Fibroblast of skin of abdomen (primary cell): Measurements from ENCODE around the gene LRIG3.
A peak's percentile ranks its signal among the peaks of the same experiment; 100 is the strongest.
"Not testable (repeated sequence)": the region's sequence is repeated elsewhere in the genome, so short reads cannot be mapped to it uniquely, and the experiment has no call there.

Experiments
- DNase-seq: peaks from one replicate; pipeline ENCODE4 v3.0.0-alpha.2; 2013

Gene LRIG3

DNA sequence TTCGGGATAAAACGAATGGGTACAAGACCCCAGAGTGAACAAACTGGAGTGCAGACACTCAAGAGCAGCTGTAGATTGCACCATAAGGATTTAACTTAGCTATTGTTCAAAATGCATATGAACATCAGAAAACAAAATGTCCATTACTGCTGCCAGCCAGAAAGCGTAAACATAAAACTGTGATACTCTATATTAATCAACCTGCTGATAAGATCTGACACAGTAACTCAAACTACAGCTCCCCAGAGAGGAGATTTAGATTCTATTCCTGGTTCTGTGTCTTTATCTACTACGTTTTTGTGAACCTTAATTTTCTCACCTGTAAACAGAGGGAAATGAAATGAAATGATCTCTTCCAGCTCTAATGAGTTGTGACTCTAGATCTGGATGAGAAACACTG, 22.3 kb downstream of the LRIG3 start:
- no peak for DNase-seq

DNA sequence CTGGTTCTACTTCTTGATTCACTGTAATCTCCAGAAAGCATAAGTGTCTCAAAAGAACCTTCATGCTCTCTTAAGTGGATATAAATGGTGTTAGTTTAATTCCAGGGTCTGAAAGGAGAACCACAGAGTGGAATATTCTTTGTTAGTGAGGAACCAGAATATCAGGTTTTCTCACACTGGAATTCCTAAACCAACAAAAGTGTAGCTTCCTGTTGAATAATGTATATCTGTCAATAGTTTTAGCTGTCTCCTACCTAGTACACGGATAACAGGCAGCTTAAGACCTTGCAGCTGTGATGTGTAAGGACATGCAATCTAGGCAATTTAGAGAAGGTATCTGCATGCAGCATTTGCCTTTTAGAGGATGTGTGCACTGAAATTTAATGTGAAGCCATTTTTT, 24.0 kb downstream of the LRIG3 start:
- DNase-seq = no peak

DNA sequence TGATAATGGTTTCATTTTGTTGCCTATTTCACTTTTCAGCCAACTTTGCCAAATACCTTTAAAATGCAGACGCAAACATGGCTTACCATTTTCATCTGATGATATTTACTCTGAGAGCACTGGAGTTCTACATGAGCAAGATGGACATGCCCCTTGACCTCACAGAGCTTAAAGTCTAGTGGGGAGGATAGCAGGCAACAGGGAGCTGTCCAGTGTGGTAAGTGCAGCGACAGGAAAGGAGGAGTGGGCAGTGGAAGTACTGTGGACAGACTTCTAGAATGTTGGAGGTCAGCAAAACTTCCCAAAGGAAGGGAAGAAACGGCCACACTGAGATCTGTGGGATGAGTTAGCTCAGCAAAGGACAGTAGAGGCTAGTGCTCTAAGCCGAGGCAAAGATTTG, 25.3 kb downstream of the LRIG3 start:
- no peak for DNase-seq

DNA sequence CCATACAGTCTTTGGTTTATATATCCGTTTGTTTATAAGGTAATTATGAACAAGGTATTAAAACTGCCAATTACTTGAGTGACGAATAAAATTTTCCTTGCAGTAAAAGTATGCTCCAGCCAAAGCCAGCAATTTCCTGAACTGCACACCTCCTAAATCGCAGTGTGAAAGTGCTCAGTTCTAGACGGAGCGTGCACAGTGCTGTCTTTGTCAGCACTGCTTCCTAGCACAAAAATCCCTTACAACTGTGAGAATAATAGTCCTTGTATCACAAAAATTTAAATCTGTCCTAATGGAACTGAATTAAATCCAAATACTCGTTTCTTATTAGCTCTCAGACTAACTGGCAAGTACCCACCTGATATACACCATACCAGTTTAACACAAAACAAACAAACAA, 26.3 kb downstream of the LRIG3 start:
- DNase-seq = no peak

DNA sequence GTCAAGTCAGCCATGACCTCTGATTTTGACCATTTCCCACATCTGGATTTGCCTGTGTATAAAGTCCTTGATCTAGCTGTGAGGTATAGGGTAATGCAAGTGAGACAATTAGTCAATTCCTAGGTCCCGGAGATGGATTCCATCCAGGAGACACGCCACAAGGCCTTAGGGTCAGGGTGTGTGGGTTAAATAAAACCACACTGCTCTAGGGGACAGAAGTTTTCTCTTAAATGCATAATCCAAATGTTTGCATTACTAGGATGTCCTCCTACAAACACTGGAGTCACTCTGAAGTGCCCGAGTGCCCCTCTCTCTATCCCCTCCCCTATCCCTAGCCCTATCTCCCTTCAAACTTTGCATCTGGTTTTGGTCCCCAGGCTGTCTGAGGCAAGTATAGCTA, 26.8 kb downstream of the LRIG3 start:
- no peak for DNase-seq

DNA sequence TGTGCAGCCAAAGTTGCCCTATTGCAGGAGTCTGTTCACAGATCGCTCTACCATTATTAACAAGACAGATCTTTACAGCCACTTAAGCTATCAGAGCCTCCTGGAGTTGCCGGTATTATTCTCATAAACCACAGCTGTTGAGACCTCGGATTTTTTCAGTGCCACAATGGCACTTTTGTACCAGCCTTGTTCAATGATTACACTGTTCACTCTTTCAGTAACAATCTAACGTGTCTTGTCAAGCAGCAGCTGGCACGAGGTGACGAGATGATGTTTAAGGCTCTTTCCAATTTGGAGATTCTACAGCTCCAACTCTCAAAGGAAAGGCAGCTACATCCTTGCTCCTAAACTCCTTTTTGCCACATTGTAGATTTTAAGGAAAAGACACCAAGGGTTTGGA, 30.7 kb downstream of the LRIG3 start:
- no peak for DNase-seq

DNA sequence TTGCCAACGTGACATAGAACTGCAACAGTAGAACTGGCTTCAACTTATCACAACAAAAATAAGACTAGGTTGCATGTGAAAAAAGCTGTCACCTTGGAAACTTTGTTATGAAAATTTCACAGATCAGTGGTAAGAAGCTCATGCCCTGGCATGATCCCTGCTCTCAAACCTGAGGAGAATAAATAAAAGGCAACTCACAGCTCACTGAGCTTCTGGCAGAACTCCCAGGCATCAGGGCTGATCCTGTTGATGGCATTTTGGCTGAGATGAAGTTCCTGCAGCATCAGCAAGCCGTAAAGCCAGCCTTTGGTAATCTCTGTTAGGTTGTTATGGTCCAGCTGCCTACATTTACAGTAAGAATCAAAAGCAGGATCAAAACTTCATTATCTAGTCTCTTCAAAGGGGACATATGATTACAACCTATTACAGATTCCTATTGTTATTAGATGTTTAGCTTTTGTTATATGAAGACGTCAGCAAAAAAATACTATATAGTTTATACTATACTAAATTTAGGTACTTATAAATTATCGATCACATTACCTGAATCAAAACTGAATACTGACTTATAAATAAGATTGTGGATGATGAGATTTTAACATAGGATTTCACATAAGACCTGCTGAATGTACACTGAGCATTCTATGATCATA, 32.0 kb downstream of the LRIG3 start:
- peak; percentile 54 for DNase-seq

DNA sequence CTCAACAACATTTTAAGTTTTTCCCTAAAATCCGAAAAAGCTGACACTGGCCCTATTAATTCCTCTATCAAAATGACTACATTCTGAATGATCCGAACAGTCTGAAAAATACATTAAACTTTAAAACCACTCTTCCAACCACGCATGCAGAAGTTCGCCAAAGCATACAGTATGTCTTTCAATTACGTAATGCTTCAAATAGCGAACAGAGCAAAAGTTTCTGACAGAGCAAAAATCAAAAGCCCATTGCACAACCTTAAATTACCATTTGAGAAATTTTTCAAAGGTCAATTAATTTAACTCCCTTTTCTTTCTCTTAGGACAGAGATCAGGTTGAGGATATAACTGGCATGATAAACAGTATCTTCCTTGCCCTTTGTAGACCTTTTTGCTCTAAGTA, 33.2 kb downstream of the LRIG3 start:
- no peak for DNase-seq

DNA sequence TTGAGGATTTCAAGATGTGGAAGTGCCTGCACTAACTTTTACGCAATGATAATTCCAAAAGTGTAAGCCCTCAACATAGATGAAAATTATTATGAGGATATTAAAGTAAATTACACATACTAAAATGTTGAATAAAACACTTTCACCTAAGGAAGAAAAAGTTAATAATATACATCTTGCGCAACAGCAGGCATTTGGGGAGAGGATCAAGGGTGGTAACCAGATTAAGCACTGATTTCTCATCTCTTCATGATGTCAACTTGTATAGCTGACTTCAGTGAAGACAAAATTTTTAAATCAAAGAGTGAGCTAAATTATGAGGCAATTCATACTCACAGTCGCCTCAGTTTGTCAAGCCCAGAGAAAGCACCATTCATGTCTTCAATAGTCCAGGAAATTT, 33.8 kb downstream of the LRIG3 start:
- DNase-seq = no peak

DNA sequence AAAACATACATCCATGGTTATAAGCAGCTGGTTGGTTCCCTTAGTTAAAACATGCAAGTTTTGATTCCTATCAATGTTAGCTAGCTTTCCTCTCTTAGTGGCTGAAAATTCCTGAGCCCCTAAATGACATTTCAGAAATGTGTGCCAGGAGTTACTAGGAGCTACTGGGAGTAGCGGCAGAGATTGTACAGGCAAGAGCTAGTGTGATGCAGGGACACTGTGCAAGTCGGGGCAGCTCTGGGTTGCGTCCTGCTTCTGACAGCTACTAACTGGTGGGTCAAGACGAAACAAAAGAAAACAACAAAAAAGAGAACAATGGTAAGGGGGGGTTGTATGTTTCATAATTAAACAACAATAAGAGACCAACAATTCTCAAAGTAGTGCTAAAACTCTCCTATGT, 35.4 kb downstream of the LRIG3 start:
- DNase-seq = no peak

DNA sequence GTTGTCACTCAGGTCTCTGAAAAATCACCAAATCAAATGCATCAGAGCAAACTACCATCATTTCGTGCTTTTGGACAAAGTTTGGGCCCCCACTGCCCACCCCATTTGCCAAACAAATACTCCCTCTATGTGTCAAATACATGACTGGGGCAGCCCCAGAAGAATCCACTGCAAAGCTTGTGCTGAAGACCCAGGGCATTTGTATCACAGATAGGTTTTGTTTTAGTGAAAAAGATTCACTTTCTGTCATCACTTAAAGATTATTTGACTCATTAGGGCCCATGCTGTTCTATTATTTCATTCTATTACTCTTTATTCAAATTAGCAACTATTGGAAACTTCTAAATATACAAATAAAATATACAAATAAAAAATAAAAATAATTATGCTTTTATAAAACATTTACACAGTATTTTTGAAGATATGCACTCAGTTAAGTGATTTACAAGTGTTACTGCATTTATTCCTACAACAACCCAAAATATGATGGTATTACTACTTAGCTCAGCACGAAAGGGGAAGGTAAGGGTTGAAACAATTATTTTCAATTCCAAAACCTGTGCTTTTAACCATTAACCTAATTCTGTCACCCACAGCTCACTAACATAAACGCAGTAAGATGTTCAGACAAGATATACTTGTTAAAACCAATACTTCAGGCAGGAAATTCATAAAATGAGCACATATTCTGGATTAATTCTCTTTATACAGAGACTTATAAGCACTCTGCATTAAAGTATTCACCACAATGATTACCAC, 36.5 kb downstream of the LRIG3 start:
- no peak for DNase-seq

DNA sequence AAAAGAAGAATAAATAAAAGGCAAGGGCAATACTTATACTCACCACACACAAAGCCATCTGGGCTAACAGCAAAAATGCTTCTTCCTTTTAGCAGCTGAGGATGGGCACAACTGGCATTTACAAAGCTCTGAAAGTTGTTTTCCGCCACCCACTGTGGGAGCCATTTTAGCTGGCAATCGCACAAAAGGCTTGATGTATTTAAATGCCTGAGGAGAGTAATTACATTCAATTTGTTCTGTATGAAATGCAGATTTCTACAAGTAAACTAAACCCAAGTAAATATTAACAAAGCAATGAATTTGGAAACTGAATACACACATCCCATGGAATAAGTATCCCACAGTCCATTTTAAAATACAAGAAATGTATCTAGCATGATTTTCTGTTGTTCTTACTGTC, 37.5 kb downstream of the LRIG3 start:
- no peak for DNase-seq

DNA sequence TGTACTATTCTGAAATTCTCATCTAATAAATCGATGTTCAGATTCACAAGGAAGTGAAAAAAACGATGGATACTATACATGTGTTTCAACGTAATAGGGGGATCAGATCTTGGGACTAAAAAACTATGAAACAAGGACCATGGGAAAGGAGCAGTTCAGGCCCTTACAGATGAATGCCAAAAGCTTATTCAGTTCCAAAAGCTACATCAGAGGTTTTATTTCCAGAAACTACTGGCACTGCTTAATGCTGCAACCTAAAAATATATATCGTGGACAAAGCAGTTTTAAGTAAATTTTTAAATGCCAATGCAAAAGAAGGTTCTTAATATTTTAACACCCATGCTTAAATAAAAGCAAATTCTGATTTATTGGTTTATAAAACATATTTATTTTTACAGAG, 38.5 kb downstream of the LRIG3 start:
- DNase-seq = no peak

DNA sequence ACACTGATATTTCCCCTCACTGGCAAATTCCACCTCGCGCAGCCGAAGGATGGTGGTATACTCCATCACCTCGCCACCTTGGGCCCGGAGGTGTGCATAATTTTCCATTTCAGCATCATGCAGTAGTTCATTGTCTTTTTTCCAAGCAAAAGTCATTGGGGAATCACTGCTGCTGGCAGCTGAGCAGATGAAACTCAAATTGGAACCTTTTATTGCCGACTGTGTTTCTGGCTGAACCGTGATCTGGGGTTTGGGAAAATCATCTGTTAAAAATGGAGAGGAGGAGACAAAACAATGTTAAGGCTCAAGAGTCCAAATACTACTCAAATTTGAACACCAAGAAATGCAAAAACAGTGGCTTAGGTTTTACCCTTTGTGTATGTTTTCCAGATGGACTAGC, 39.7 kb downstream of the LRIG3 start:
- no peak for DNase-seq

DNA sequence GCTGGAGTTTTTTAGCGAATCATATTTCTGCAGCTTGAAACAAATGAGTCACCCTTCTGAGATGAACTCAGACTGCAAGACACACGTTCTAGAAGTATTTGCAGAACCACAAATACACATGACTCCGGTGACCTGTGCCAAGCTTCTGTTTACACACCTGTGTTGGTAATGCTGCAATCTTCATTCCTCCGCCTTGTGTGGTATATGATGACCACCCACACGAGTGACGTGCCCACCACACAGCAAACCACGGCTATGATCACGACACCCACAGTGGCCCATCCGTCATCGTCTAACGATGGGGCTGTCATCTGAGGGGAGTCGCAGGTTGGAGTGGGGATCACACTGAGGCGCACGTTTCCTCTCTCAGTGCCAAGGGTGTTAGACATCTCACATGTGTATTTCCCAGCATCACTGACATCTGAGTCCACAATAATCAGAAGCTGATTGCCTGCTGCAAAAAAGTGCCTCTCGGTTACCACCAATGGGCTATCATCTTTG, 43.0 kb downstream of the LRIG3 start:
- DNase-seq = peak; percentile 97

DNA sequence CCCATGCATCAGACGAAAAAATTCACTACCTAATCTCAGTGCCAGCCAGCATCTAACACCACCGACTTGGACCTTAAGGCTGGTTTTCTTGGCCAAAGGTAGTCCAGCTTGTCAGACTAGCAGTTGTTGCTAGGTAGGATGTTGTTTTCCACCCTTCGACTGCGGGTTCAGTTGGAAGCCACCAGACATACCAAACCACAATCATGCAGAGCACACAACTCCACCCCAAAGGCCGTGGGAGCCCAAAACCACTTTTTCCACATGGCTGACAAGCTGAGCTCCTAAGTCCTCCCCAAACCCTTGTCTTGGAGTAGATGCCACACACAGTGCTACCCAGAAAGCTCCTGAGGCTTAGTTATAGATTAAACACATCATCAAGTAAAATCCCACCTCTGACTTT, 46.8 kb downstream of the LRIG3 start:
- peak; percentile 18 for DNase-seq

DNA sequence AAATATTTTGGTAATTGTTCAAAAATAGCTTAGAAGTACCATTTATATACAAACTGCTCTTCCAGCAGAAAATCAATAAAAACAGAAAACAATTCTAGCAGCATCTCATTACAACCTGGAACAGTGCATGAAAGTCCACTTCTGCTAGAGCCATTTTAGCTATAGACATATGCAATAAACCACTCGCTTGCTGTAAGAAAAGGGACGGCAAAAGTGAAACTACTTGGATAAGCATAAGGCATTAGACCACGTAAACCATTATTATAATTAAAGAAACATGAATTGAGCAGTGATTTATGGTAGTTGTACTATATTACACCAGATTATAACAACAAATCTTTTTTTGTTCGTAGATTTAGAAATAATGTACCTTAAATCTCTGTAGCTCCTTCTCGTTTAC, 48.7 kb downstream of the LRIG3 start:
- peak; percentile 65 for DNase-seq

DNA sequence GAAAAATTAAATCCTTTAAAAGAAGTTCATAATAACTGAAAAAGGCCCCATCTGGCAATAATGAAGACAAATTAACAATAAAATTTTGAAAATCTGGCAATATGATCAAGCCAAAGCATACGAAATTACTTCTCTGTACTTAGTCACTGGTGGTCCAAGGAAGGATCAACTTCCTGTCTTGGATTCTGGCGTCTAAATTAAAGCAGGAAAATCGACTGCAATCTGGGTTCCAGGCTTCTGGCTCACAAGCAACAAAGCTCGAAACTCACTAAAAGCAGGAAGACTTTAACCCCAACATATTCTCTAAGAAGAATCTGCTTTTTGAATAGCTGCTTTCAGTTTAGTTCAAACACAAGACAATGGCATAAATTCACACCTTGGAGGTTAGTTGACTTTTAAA, 49.7 kb downstream of the LRIG3 start:
- DNase-seq = peak; percentile 47

DNA sequence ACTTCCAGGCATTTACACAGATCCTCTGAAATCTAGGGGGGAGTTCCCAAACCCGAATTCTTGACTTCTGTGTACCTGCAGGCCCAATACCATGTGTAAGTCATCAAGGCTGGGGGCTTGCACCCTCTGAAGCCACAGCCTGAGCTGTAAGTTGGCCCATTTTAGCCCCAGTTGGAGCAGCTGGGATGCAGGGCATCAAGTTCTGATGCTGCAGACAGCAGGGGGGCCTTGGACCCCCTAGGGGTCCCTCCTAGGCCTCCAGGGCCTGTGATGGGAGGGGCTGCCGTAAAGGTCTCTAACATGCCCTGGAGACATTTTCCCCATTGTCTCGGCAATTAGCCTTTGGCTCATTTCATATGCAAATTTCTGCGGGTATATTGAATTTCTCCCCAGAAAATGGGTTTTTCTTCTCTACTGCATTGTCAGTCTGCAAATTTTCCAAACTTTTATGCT, 59.5 kb downstream of the LRIG3 start:
- no peak for DNase-seq

DNA sequence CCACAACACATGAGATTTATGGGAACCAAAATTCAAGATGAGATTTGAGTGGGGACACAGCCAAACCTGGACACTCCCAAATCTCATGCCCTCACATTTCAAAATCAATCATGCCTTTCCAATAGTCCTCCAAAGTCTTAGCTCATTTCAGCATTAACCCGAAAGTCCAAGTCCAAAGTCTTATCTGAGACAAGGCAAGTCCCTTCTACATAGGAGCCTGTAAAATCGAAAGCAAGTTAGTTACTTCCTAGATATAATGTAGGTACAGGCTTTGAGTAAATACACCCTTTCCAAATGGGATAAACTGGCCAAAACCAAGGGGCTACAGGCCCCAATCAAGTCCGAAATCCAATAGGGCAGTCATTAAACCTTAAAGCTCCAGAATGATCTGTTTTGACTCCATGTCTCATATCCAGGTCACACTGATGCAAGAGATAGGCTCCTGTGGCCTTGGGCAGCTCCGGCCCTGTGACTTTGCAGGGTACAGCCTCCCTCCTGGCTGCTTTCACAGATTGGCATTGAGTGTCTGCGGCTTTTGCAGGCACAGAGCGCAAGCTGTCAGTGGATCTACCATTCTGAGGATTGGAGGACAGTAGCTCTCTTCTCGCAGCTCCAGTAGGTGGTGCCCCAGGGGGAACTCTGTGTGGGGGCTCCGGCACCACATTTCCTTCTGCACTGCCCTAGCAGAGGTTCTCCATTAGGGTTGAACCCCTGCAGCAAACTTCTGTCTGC, 60.1 kb downstream of the LRIG3 start:
- no peak for DNase-seq

DNA sequence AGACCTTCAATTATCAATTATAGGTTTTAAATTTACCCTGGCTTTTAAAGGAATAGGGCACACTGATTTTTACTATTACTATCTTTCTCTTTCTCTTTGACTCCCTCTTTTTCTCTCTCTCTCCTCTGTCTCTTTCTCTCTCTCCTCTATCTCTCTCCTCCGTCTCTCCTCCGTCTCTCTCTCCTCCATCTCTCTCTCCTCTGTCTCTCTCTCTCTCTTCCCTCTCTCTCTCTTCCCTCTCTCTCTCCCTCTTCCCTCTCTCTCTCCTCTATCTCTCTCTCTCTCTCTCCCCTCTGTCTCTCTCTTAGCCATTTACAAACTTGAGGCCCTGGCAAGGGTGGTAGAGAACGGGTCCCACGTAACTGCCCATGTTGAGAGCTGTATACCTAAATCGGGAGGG, 62.3 kb downstream of the LRIG3 start:
- no peak for DNase-seq

DNA sequence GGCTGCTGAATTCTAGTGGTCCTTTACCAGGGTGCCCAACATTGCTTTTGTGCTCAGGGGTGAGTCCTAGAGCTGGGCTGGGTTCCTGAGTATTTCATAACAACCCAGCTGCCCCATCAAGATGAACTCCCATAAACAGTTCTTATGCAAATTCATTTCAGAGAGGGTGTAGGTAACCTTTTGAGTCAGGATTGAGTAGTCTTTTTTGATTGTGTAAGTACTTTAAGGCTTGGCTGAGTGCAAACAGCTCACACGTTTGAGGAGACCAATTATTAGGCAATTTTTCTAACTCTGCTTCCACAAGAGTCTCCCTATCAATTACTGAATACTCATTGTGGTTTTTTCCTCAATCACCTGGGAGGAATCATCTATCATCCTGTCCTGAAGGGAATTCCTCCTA, 63.1 kb downstream of the LRIG3 start:
- not testable (repeated sequence) for DNase-seq

DNA sequence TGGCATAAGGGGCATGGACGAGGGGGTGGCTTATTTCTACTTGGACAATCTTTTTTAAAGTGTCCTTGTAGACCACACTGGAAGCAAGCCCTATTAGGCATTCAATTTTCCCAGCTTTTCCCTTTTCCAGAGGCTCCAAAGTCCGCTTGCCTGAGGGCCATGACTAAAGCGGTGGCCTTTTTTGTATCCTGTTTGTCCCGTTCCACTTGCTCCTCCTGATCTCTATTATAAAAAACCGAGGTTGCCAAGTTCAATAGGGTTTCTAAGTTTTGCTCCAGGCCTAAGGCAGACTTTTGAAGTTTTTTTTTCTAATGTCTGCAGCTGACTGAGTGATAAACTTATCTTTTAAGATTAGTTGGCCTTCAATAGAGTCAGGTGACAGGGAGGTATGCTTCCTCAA, 64.7 kb downstream of the LRIG3 start:
- DNase-seq = not testable (repeated sequence)

DNA sequence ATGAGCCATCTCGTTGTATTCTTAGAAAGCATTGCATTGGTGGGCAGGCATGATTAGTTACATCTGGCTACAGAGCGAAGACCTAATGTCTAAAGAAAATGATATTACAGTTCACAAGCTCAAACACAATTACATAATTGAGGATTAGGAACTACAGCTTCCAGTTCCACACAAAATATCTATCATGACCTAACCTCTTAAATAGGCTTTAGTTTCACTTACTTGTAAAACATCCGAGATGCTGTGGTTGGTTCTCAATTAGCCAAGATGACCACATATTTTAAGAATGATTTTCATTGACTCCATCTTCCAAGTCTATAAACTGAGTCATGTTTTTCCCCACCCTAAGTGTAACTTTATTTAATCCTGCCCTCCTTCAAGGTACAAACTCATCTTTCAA, 69.5 kb downstream of the LRIG3 start:
- DNase-seq = peak; percentile 49
